OCI-LY3 (cell line): Measurements from ENCODE around the gene RETREG1.

ENCODE experiments used
- EZH2phosphoT487 ChIP-seq: fragments of 200-600 bp; shearing (Covaris generic); IDR thresholded peaks from 2 replicates; pipeline ENCODE4 v1.6.1; 2018; ENCODE audit warnings: antibody characterized with exemption, mixed run types, low read depth
- TF ChIP-seq, protein P1 (sequence below): fragments of 200-600, 300-600 bp; sonication (generic); IDR thresholded peaks from 2 replicates; pipeline ENCODE4 v1.5.1; 2014; ENCODE audit warnings: antibody characterized with exemption, low read length, low read depth

DNA sequence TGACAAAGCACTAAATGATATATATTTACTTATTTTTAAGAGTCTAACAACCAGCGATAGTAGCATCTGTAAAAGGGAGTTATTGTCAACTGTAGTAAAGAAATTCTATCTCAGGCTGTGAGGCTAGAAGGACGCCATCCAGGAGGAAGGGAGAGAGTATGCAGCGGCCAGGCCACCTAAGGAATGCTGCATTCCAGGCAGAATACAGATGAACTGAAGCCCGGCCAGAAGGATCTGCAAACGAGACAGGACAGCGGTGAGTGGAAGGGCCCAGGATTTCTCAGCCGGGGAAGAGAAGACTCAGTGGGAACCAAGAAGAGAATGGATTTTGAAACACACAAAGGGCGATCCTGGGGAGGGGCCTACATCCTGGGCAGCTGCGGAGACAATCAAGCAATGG is 7.4 kb downstream of the RETREG1 start:
- TF ChIP-seq, protein P1, sequence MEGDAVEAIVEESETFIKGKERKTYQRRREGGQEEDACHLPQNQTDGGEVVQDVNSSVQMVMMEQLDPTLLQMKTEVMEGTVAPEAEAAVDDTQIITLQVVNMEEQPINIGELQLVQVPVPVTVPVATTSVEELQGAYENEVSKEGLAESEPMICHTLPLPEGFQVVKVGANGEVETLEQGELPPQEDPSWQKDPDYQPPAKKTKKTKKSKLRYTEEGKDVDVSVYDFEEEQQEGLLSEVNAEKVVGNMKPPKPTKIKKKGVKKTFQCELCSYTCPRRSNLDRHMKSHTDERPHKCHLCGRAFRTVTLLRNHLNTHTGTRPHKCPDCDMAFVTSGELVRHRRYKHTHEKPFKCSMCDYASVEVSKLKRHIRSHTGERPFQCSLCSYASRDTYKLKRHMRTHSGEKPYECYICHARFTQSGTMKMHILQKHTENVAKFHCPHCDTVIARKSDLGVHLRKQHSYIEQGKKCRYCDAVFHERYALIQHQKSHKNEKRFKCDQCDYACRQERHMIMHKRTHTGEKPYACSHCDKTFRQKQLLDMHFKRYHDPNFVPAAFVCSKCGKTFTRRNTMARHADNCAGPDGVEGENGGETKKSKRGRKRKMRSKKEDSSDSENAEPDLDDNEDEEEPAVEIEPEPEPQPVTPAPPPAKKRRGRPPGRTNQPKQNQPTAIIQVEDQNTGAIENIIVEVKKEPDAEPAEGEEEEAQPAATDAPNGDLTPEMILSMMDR: no peak
- TF ChIP-seq EZH2phosphoT487: no peak
